ENCODE data around the gene CACNA2D3. TPM values are rescaled to one million over a fixed set of nuclear protein-coding genes. Genes with fewer than 3 reads are reported as not detected.

CACNA2D3 gene
- polyA plus RNA-seq, 2 of the 4 experiments (the other 2 are of a cell fraction), result 0.04 to 0.05 TPM

GRCh38 chr3:54237788-54238502 lies 115.6 kb downstream of the CACNA2D3 start:
- no peak overlapping the region for H3K27ac ChIP-seq
- no peak overlapping the region for H3K4me2 ChIP-seq
- no peak for TF ChIP-seq FOSL2 (IDR thresholded peaks at IDR 0.05)
- TF ChIP-seq FOSL2 (CRISPR knock-in tag; IDR thresholded peaks at IDR 0.05), result no peak
- no peak for TF ChIP-seq CBX2 (IDR thresholded peaks at IDR 0.05; ENCODE audit: borderline replicate concordance, low read depth)
- no peak for TF ChIP-seq RAD21 (conservative IDR thresholded peaks at IDR 0.05 in 1 of 2, IDR thresholded peaks at IDR 0.05 in 1 of 2)
- no peak for TF ChIP-seq TP53 (CRISPR knock-in tag; IDR thresholded peaks at IDR 0.05)
- TF ChIP-seq NR3C1 (IDR thresholded peaks at IDR 0.05), result no peak
- TF ChIP-seq ZNF302 (CRISPR knock-in tag; IDR thresholded peaks at IDR 0.05), result no peak
- no peak for TF ChIP-seq KDM5A (IDR thresholded peaks at IDR 0.05)
- TF ChIP-seq FOSB (CRISPR knock-in tag; IDR thresholded peaks at IDR 0.05), result no peak
- no peak for TF ChIP-seq RFX5 (IDR thresholded peaks at IDR 0.05)
- no peak for TF ChIP-seq NFE2L2 (conservative IDR thresholded peaks at IDR 0.05; ENCODE audit: low read length)
- no peak for TF ChIP-seq HDAC2 (IDR thresholded peaks at IDR 0.05)
- no peak for TF ChIP-seq POLR2A (IDR thresholded peaks at IDR 0.05; ENCODE audit: low read length)
- no peak for TF ChIP-seq MAZ (IDR thresholded peaks at IDR 0.05; ENCODE audit: borderline replicate concordance, low read depth, low read length)
- TF ChIP-seq RNF2 (IDR thresholded peaks at IDR 0.05; ENCODE audit: borderline replicate concordance, low read depth), result no peak
- TF ChIP-seq HOXB5 (CRISPR knock-in tag; IDR thresholded peaks at IDR 0.05), result no peak
- TF ChIP-seq CEBPB (IDR thresholded peaks at IDR 0.05), result no peak
- DNase-seq (ENCODE audit: low read depth in 1 of 2, low spot score in 1 of 2), result no peak
- ChIA-PET POLR2A (no interaction called here), CTCF (no interaction called here)
- FAIRE-seq, result no peak
- no peak for ATAC-seq
- H3K4me3 ChIP-seq, result no peak overlapping the region
- no peaks in the 10 kb centered on the region for H3K9me3 ChIP-seq
- H3K4me1 ChIP-seq, result no peaks in the 10 kb centered on the region
- WGBS (ENCODE audit: missing lambda C conversion rate), result 17% methylated on average over 4 of the region's 4 CpGs

GRCh38 chr3:54240309-54240708 lies 118.0 kb downstream of the CACNA2D3 start:
- ATAC-seq, result no peak
- POLR2A ChIA-PET, result no interaction called here
- no peak for DNase-seq (ENCODE audit: low read depth in 1 of 2, low spot score in 1 of 2)

GRCh38 chr3:54243056-54243931 lies 120.9 kb downstream of the CACNA2D3 start:
- ATAC-seq, result peak; percentile 95 to 97
- Histone ChIP-seq H3K4me1 (no peaks in the 10 kb centered on the region), H3K4me3 (peak overlapping the region; percentile 46), H3K9me3 (no peaks in the 10 kb centered on the region), H3K4me2 (peak overlapping the region; percentile 69), H3K27ac (no peak overlapping the region)
- FAIRE-seq, result no peak
- 8% methylated on average over 13 of the region's 13 CpGs for WGBS (ENCODE audit: missing lambda C conversion rate)
- TF ChIP-seq MYC (IDR thresholded peaks at IDR 0.05; ENCODE audit: borderline replicate concordance, low read length) (no peak), KDM1A (IDR thresholded peaks at IDR 0.05; ENCODE audit: low read depth) (no peak), MAX (IDR thresholded peaks at IDR 0.05) (no peak; the same call in 1 of the 2 replicates), FOXS1 (CRISPR knock-in tag; IDR thresholded peaks at IDR 0.05) (no peak), CEBPB (IDR thresholded peaks at IDR 0.05) (no peak), RCOR1 (IDR thresholded peaks at IDR 0.05; ENCODE audit: low read depth, low read length) (no peak)
- CTCF ChIA-PET, result interaction anchor here (0.5 kb wide), 1 partner anchor 54 kb away, joined by 3 read pairs; no protein-coding TSS in a partner anchor
- peak; percentile 4 to 41 for DNase-seq (ENCODE audit: low read depth in 1 of 2, low spot score in 1 of 2)
- POLR2A ChIA-PET, result no interaction called here

More at GRCh38 chr3:54240309-54240708, 118.0 kb downstream of the CACNA2D3 start:
- H3K27ac ChIP-seq, result no peak overlapping the region
- CTCF ChIA-PET, result interaction anchor here (0.6 kb wide), 1 partner anchor 343 kb away, joined by 3 read pairs; no protein-coding TSS in a partner anchor
- TF ChIP-seq FOXS1 (CRISPR knock-in tag; IDR thresholded peaks at IDR 0.05), result no peak
- no peak for TF ChIP-seq BHLHE40 (IDR thresholded peaks at IDR 0.05; ENCODE audit: low read depth, low read length)
- H3K4me1 ChIP-seq, result no peaks in the 10 kb centered on the region
- no peak for FAIRE-seq
- no peak overlapping the region for H3K4me2 ChIP-seq
- WGBS (ENCODE audit: missing lambda C conversion rate), result 32% methylated on average over 4 of the region's 4 CpGs
- H3K9me3 ChIP-seq, result no peaks in the 10 kb centered on the region
- no peak overlapping the region for H3K4me3 ChIP-seq

Measured in A549 (cell line).